Activated T-cell treated with anti-CD3 and anti-CD28 coated beads for 24 hours (primary cell): ENCODE data around the gene PODNL1.

Experiments
- DNase-seq: peaks from one replicate; pipeline ENCODE4 v3.0.0-alpha.2; 2020; ENCODE audit warnings: low read depth

PODNL1 gene

GRCh38 chr19:13890136-13890535 lies 48.1 kb downstream of the PODNL1 start:
- no peak for DNase-seq

- no peak for DNase-seq
These were observed 49.9 kb downstream of the PODNL1 start for GRCh38 chr19:13888281-13888680.

GRCh38 chr19:13887517-13887916 lies 50.7 kb downstream of the PODNL1 start:
- no peak for DNase-seq

GRCh38 chr19:13887018-13887436 lies 51.2 kb downstream of the PODNL1 start:
- DNase-seq: no peak

GRCh38 chr19:13885826-13886365 lies 52.3 kb downstream of the PODNL1 start:
- no peak for DNase-seq

GRCh38 chr19:13884726-13885591 lies 53.3 kb downstream of the PODNL1 start:
- DNase-seq: no peak

GRCh38 chr19:13883516-13884064 lies 54.6 kb downstream of the PODNL1 start:
- DNase-seq: no peak

GRCh38 chr19:13882836-13883235 lies 55.4 kb downstream of the PODNL1 start:
- DNase-seq: no peak

GRCh38 chr19:13882419-13882795 lies 55.8 kb downstream of the PODNL1 start:
- DNase-seq: no peak

GRCh38 chr19:13881692-13882418 lies 56.4 kb downstream of the PODNL1 start:
- no peak for DNase-seq

GRCh38 chr19:13881251-13881691 lies 56.9 kb downstream of the PODNL1 start:
- no peak for DNase-seq
